Fibroblast of villous mesenchyme (primary cell): ENCODE results near the gene NFXL1. TPM values are rescaled to one million over a fixed set of nuclear protein-coding genes. Genes with fewer than 3 reads are reported as not detected.

Experiments used
- DNase-seq: peaks from one replicate; pipeline ENCODE4 v3.0.0-alpha.2; 2010; ENCODE audit warnings: low read depth
- H3K4me3 ChIP-seq: 2 replicates; pipeline ENCODE4 v1.5.1; 2011; ENCODE audit warnings: low read depth, mild to moderate bottlenecking, low read length
- total RNA-seq: library from RNA; depleted of rRNA; stranded (reverse); fragments of >200 nt; gene quantifications from 2 replicates; pipeline ENCODE4 v1.2.3, GENCODE V29; 2012
- TF ChIP-seq, protein P1 (sequence below): IDR thresholded peaks from 2 replicates; pipeline ENCODE4 v1.5.1; 2012; ENCODE audit warnings: low read depth, mild to moderate bottlenecking, low read length; ENCODE audit not compliant: insufficient read depth

The NFXL1 gene
- total RNA-seq, 1 donor = 11.7 TPM

DNA sequence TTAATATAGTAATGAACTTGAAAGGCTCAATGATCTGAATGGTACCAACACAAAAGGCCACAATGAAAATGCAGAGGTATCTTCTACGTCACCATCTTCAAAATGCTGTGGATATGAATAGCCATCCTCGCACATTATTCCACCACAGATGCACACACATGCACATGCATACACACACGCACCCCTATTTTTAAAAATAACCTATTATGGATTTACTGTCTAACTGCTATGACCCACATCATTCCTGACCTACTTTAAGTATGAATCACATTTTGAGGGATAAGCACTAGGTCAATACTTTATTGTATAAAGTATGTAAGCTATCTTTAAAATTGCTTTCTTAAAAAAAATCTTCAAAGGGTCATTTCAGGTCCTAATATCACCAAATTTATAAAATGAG lies 52.1 kb downstream of the NFXL1 start:
- DNase-seq = no peak
- H3K4me3 ChIP-seq = no peak overlapping the region
- TF ChIP-seq, protein P1, sequence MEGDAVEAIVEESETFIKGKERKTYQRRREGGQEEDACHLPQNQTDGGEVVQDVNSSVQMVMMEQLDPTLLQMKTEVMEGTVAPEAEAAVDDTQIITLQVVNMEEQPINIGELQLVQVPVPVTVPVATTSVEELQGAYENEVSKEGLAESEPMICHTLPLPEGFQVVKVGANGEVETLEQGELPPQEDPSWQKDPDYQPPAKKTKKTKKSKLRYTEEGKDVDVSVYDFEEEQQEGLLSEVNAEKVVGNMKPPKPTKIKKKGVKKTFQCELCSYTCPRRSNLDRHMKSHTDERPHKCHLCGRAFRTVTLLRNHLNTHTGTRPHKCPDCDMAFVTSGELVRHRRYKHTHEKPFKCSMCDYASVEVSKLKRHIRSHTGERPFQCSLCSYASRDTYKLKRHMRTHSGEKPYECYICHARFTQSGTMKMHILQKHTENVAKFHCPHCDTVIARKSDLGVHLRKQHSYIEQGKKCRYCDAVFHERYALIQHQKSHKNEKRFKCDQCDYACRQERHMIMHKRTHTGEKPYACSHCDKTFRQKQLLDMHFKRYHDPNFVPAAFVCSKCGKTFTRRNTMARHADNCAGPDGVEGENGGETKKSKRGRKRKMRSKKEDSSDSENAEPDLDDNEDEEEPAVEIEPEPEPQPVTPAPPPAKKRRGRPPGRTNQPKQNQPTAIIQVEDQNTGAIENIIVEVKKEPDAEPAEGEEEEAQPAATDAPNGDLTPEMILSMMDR = no peak

DNA sequence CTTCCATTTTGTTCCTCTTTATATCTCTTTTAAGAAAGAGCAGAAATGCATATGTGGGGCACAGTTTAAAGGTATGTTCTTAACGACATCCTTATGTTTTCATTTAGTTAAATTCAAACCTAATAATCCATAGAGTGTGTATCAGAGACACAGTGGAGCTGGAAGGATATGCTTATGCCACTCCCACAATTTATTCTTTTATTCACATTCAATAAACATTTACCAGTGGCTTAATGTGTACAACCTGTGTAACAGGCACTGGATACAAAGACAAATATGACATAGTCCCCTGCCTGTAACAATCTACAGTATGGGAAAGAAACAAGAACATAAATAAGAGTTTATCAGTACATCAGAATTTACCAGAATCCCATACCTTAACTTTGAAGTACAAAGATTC lies 54.1 kb downstream of the NFXL1 start:
- no peak overlapping the region for H3K4me3 ChIP-seq
- TF ChIP-seq, protein P1 = no peak
- no peak for DNase-seq

DNA sequence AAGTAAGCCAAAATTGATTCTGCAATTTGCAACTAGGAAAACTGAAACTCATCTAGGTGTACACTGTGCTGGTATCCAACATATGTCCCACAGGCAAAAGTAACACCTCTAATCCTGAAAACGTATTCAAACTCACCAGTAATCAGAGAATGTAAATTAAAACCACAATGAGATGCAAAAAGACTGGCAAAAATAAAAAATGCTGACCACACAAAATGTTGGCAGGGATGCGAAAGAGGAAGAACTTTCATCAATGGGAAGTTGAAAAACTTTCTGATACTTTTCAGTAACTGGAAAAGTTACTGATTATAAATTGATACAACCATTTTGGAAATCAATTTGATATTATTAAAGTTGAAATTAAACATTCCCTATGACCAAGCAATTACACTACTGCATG lies 56.4 kb downstream of the NFXL1 start:
- DNase-seq = no peak
- H3K4me3 ChIP-seq = no peak overlapping the region
- TF ChIP-seq, protein P1 = no peak

DNA sequence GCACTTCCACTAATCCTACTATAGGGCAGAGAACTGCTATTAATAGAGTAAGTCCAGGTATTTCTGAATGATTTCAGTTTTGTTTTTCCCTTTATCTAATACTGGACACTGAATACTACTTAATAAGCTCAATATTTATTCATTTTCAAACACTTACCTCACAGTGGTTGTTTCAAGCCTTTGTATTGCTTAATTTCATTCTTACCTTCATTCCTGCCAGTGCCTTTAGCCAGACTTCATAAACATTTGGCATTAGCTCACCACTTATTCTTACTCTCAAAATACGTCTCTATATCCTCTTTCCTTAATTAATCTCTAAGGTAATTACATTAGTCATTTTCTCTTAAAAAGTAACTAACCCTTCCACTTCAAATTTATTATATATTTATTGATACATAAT lies 57.7 kb downstream of the NFXL1 start:
- no peak overlapping the region for H3K4me3 ChIP-seq
- DNase-seq = no peak
- TF ChIP-seq, protein P1 = no peak

DNA sequence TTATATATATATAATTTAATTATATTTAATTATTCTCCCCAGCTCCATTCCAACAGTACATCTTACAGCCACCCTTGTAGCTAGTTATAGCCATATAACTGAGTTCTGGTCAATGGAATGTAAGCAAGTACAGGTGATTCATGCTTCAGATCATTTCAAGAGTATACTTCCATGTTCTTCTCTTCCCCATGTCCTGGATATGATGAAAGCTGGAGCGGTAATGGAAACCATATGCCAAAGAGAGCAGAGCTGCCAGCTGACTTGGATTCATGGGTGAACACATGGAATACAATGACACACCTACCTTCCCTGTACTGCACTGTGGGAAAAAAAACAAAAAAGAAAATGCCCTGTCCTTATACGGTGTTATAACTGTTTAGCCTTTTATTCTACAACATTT lies 59.0 kb downstream of the NFXL1 start:
- TF ChIP-seq, protein P1 = no peak
- H3K4me3 ChIP-seq = no peak overlapping the region
- peak; percentile 83 for DNase-seq

DNA sequence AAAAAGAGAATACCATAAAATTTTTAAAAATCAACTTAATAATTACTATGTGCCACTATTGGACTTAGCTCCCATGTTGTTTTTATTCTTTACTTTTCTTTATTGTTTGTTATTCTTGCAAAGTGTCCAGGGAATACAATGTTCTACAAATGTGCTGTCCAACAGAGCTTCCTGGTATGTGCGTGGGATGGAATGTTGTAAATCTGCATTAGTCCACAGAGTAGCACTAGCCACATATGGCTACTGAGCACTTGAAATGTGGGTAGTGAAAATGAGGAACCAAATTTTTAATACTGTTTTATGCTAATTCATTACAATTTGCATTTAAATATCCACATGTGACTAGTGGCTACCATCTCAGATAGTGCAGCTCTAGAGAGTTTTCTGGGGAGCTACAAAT lies 62.2 kb downstream of the NFXL1 start:
- peak; percentile 81 for DNase-seq
- TF ChIP-seq, protein P1 = no peak
- H3K4me3 ChIP-seq = no peak overlapping the region

DNA sequence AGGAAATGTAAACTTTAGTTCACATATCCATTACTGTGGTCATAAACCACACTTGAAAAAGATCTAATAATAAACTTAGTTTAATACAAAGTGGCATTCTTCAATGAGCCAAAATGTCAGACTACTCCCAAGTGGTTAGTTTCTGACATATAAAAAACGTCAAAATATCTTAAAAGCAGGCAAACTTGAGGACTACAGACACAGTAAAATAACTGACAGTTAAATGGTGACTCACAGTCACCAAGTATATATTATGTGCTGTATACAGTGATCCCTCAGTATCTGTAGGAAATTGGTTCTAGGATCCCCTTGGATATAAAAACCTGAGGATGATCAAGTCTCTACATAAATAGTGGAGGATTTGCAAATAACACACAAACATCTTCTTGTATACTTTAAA lies 64.9 kb downstream of the NFXL1 start:
- no peak for DNase-seq
- TF ChIP-seq, protein P1 = no peak
- no peak overlapping the region for H3K4me3 ChIP-seq
